Measurements from ENCODE around the gene KCNN1.

The KCNN1 gene

GRCh38 chr19:17947815-17948513 lies 18.9 kb upstream of the KCNN1 start:
- DNase-seq, result peak; percentile 99

GRCh38 chr19:17948514-17948900 lies 18.4 kb upstream of the KCNN1 start:
- peak; percentile 93 for DNase-seq

DNA sequence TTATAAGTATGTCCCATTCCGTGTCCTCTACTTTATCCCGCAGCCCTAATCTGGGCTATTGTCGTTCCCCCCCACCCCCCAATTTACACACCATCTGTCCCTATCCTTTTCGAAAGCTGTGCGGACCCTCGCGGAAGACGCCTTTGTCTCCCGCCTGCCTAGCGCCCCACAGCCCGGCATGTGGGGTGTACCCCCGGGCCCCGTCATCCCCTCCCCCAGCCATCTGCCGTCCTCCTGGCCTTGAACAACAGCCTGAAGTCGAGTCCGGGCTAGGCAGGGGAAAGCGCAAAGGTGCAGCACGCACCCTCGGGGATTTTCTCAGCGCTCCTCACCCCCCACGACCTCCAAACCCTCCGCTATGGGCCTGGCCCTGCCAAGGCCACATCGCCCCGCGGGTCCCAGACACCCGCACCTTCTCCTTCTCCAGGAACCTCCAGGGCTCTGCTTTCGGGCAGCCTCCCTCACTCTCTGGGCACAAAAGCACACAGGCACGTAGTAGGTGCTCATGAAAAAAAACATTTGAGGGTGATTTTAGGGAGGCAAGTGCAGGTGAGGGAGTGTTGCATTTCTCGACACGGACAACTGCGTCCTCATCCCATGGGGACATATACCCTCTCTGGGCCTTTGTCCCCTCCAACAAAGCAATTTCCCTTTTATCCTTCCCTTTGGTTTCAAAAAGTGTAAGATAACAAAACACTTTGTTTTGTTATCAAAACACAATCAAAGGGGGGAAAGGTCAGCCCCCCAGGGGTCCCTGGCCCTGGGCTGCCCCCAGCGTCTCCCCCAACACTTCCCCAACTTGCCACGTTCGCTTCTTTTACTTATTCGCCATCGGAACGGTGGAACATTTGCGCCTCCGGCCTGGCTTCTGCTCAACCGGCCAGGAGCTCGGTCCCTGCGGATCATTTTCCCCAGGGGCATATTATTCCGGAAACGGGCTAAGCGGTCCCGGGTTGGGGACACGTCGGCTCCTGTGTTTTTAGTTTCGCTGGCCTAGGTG lies 17.7 kb upstream of the KCNN1 start:
- DNase-seq, result peak; percentile 92

DNA sequence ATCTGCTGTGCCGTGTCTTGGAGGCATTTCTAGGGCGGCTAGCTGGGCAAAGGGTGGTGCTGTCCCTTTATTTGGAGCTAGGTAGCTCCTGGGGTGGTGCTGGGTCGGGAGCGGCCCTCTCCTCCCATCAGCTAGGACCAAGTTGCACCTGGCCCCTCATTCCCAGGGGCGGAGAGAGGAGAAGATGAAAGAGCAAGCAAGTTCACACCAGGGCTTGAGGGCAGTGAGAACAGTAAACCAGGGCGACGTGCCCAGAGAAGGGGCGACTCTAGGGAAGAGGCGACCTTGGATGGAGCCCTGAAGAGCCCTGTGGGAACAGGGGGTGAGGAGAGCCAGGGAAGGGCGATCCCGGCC lies 17.0 kb upstream of the KCNN1 start:
- no peak for DNase-seq

DNA sequence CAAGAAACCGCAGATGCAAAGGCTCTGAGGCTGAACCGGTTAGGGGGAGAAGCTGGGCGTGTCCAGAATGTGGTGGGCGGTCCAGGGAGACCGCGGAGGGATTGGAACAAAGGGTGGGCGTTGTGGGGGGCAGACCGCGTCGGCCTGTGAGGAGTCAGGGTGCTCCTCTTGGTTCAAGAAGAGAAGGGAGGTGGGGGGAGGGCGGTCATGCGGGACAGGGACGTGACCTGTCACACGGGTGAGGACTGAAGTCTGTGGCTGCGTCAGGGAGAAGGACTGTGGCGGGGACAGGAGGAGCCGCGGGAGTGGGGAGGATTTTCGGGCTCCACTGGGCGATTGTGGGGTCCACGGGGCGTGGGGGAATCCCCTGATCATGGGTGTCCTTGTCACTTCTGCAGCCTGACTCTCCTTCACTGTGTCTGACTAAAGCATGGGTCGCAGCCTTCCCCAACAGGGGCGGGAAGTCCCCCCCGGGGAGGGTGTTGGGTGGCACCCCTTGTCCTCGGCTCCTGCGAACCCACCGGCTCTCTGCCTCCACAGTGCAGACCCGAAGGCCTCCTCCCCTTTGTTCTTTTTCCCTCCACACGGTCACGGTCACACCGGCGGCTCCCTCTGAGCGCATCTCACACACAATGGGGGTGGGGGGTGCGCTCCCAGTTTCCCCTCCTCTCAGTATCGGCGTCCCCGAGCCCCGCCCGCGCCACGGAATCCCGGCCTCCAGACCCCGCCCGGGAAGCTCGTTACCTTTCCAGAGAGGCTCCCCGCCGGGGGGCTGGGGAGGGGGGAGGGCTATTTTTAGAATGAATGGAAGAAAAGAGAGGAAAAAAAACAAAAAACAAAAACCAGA lies 16.4 kb upstream of the KCNN1 start:
- peak; percentile 86 for DNase-seq

GRCh38 chr19:17951157-17951989 lies 15.5 kb upstream of the KCNN1 start:
- no peak for DNase-seq

DNA sequence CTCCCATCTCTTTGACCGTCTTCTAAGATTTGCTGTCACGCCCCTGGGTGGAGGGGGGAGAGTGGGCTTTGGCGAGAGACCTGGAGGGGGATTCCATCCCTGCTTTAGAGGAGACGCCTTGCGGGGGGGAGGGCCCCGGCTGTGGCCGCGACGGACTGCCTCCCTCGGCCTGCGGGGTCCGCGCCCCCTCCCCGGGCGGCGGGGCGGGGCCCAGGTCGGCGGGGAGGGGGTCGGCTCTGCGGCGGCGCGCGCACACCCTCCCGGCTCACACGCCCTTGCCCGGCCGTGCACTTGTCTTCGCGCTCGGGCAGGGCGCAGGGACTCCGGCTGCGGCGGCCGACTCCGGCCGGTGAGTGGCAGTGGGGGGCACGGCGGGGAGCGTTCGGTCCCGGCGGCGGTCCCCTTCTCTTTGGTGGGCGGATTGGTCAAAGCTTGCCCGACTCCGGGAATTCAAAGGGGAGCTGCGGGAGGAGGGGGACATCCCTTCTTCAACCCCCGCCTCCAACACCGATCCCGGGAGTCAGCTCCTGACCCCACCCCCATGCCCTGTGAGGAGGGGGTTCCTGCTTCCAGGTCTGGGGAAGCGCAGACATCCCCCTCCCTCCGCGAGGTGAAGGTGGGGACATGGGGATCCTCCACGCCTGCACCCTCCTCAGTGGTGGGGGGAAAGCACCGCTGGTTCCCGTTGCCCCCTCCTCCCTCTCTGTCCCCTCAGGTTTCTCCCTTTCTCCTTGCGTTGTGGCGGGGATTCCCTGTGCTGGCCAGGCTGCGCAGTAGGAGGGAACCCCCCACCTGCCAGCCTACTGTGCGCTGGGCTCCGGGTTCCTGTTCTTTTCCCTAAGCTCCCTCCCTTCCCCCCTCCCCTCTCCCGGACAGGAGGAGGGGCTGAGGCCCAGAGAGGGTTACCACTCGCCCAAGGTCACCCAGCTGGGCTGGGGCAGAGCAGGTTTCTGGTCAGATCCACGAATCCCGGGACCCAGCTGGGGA lies 14.6 kb upstream of the KCNN1 start:
- DNase-seq, result peak; percentile 37

DNA sequence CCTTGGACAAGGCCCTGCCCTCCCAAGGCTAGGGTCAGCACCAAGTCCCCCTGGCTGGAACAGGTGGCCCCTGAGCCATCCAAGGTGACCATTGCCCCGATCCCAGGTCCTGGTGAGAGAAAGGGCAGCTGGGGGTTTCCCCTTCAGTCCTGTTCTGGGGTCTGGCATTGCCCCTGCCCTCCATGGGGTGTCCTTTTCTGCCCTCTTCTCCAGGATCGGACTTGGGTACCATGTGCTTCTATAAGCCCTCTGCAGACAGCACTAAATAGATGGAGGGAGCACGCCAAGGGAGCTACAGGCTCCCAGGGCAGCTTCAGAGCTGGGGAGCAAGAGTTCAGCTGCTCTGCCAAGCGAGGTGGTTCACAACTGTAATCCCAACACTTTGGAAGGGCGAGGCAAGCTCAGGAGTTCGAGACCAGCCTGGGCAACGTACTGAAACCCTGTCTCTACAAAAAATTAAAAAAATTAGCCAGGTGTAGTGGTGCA lies 13.5 kb upstream of the KCNN1 start:
- DNase-seq, result no peak

DNA sequence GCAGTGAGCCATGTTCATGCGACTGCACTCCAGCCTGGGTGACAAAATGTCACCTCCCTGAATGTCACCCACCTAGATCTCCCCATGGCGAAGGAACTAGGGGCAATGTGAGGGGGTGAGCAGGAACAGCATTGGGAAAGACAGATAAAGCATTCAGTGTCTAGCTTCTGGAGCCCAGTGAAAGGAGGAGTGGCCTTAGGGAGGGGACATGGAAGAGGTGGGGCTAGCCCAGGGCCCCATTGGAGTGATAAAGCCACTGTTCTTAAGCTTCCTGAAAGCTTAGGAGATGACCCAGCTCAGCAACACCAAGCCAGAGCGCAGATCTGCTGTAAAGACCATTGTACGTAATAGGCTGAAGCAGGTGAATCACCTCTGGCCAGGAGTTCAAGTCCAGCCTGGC lies 13.0 kb upstream of the KCNN1 start:
- no peak for DNase-seq

DNA sequence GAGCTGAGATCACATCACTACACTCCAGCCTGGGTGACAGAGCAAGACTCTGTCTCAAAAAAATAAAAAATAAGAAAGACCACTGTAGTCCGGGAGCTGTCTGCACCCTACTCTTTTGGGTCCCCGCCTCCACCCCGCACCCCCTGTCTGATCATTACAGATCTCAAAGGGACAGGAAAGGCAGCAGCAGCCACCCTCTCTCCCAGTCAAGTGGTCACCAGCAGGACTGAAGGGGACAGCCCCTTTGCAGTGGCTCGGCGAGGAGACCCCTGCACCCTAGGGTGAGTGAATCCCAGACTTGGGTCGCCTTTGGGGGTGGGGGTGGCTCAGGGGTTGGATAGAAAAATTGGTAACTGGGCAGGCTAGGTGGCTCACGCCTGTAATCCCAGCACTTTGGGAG lies 12.5 kb upstream of the KCNN1 start:
- no peak for DNase-seq

- DNase-seq, result no peak
Measured at GRCh38 chr19:17957149-17957849, 9.6 kb upstream of the KCNN1 start.

DNA sequence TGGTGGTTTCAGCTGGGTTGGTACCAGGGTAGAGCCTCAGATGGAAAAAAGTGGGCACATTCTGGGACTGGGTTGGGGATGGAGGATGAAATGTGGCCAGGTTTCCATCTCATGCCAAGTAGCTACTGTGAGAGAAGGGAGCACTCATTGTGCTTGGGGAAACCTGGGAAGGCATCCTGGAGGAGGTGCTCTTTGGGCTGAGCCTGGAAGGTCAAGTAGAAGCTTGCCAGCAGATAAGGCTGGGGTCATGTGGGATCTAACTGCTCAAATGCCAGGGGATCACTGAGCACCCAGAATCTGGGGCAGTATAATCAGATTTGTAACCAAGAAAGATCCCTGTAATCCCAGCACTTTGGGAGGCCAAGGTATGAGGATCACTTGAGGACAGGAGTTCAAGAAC lies 9.0 kb upstream of the KCNN1 start:
- no peak for DNase-seq

DNA sequence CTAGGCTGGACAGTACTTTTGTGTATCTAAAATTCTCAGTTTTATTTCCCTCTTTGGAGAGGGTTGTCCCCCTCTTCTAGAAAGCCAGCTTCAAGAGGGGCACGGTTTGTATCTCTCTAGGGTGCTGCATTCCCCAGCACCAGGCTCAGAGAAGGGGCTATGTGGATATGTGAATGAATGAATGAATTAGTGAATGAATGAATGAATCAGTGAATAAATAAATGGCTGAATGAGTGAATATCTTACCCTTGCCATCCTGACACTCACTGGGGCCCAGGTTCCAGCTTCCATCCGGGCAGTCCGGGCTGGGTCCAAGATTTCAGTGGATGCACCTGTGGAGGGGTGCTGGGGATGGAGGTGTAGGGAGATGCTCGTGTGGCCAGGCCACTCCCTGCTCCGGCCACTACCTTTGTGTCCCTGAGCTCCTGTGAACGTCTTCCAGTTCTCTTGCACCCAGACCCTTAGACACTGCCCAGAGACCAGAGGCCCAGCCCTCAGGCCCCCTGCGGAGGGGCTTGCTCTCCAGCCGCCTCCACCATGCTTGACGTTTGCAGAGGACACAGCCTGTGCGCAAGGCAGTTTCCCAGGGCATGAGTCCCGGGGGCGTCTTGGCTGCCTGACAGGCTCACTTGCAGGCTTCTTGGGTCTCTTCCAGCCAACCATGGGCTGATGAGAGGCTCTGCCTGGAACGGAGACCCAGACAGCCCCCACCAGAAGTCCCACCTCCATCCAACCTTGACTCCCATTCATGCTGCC lies 2.8 kb upstream of the KCNN1 start:
- DNase-seq, result no peak

- no peak for DNase-seq
Measured at GRCh38 chr19:17965370-17966128, 1.4 kb upstream of the KCNN1 start.

DNA sequence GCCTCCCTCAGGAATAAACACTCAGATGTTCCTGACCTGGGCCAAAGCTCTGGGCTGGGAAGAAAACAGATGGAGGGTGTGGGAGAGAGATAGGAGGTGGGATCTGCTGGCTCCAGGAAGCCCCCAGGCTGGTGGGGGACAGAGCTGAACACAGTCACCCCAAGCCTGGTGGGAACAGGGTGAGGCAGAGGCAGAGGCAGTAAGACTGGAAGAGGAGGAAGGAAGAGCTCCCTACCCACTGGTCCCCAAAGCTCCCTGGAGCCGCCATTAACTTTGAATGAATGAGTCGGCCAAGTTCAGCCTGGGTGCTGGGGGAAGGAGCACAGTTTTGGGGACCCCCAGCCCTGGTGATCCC lies 801 bp upstream of the KCNN1 start:
- DNase-seq, result no peak

DNA sequence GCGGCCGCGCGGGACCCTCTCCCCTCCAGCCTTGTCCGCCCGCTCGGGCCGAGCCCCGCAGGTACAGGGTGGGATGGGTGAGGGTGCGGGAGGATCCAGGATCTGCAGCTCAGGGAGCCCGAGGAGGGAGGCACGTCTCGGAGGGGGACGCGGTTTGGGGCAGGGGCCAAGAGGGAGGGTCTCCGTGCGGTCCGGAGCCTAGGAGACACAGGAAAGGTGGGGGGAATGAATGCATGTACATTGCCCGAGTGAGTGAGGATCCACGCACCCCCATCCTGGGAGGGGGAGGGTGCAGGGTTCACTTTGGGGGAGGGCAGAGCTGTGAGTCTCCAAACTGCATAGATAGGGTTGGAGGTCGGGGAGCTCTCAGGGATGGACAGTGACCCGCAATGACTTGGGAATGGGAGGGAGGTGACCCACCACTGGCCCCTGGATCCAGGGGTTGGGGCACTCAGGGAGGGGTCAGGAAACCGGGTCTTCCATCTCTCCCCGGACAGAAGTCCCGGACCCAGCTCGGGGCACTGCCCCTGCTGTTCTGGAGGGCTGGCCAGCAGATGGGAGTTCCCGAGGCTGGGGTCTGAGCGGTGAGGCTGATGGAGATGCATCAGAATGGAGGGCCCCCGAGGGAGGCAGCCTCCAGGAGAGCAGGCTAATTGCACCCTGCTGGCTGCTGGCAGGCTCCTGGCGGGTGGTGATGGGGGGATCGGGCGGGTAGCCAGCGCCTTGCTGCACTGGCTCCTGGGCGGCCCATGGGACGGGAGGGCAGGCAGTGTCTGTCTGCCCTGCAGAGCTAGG lies 547 bp downstream of the KCNN1 start:
- DNase-seq, result peak; percentile 16

GRCh38 chr19:17968362-17968761 lies 1.5 kb downstream of the KCNN1 start:
- no peak for DNase-seq
